PFSK-1 (cell line): ENCODE data around the gene BRF1.

ENCODE experiments used
- FOXP2 ChIP-seq: optimal IDR thresholded peaks from 2 replicates; pipeline ENCODE3; 2011; ENCODE audit warnings: borderline replicate concordance, control low read depth, inconsistent platforms; ENCODE audit not compliant: insufficient read depth; ENCODE audit errors: extremely low read length, extremely low read depth
- POLR2AphosphoS5 ChIP-seq: IDR thresholded peaks from 2 replicates; pipeline ENCODE4 v1.6.1; 2012; ENCODE audit warnings: low read depth, mild to moderate bottlenecking, control low read depth, low read length, moderate library complexity
- SIN3A ChIP-seq: IDR thresholded peaks from 2 replicates; pipeline ENCODE4 v1.6.1; 2012; ENCODE audit warnings: mild to moderate bottlenecking, low read length, moderate library complexity, borderline replicate concordance; ENCODE audit not compliant: insufficient read depth
- TAF1 ChIP-seq: IDR thresholded peaks from 2 replicates; pipeline ENCODE4 v1.6.1; 2012; ENCODE audit warnings: low read length, control low read depth, borderline replicate concordance; ENCODE audit not compliant: insufficient read depth
- TF ChIP-seq, protein P1 (sequence below), 2 experiments: IDR thresholded peaks; 2 replicates each; pipeline versions ENCODE4 v1.6.1 to v1.8.0; 2011 to 2012; ENCODE audit warnings: low read depth in 2 of 2, low read length in 2 of 2, control low read depth in 1 of 2, inconsistent platforms in 1 of 2, mild to moderate bottlenecking in 1 of 2, moderate library complexity in 1 of 2; ENCODE audit not compliant: insufficient read depth in 1 of 2

BRF1 gene

DNA sequence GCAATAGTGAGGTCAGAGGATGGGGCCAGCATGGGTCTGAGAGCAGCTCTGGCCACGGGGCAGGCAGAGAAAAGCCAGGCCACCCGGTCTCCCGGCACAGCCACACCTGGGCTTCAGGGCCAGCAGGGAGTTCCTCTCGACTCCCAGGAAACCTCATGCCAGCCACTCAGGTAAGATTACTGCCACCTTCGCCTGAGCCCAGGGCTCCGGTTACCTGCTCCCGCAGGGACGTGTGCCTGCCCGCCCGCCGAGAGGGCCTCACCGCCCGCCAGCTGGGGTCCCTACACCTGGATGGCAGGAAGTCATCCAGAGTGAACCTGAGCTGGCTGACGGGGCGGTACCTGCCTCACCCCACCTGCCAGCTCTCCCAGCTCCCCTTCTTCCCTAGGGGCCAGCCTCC lies 139.5 kb downstream of the BRF1 start:
- no peak for TF ChIP-seq SIN3A
- TF ChIP-seq, protein P1, sequence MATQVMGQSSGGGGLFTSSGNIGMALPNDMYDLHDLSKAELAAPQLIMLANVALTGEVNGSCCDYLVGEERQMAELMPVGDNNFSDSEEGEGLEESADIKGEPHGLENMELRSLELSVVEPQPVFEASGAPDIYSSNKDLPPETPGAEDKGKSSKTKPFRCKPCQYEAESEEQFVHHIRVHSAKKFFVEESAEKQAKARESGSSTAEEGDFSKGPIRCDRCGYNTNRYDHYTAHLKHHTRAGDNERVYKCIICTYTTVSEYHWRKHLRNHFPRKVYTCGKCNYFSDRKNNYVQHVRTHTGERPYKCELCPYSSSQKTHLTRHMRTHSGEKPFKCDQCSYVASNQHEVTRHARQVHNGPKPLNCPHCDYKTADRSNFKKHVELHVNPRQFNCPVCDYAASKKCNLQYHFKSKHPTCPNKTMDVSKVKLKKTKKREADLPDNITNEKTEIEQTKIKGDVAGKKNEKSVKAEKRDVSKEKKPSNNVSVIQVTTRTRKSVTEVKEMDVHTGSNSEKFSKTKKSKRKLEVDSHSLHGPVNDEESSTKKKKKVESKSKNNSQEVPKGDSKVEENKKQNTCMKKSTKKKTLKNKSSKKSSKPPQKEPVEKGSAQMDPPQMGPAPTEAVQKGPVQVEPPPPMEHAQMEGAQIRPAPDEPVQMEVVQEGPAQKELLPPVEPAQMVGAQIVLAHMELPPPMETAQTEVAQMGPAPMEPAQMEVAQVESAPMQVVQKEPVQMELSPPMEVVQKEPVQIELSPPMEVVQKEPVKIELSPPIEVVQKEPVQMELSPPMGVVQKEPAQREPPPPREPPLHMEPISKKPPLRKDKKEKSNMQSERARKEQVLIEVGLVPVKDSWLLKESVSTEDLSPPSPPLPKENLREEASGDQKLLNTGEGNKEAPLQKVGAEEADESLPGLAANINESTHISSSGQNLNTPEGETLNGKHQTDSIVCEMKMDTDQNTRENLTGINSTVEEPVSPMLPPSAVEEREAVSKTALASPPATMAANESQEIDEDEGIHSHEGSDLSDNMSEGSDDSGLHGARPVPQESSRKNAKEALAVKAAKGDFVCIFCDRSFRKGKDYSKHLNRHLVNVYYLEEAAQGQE (IDR thresholded peaks at IDR 0.05; ENCODE audit: insufficient read depth in 1 of 2, low read depth in 2 of 2, low read length in 2 of 2): no peak
- TF ChIP-seq TAF1: no peak
- TF ChIP-seq FOXP2: no peak
- TF ChIP-seq POLR2AphosphoS5: no peak

DNA sequence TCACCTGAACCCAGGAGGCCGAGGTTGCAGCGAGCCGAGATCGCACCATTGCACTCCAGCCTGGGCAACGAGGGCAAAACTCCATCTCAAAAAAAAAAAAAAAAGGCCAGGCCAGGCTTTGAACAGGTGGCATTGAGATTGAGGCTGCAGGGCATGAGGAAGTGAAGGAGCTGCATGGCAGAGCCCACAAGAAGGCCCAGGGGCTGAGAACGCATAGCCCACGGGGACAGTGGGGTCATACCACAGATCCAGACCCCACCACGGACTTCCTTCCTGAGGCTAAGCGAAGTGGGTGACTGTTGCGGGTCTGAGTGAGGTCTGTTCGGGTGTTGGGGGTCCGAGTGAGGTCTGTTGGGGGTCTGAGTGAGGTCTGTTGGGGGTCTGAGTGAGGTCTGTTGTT lies 140.0 kb downstream of the BRF1 start:
- TF ChIP-seq, protein P1 (IDR thresholded peaks at IDR 0.05; ENCODE audit: insufficient read depth in 1 of 2, low read depth in 2 of 2, low read length in 2 of 2): no peak
- TF ChIP-seq SIN3A: no peak
- TF ChIP-seq TAF1: no peak
- TF ChIP-seq POLR2AphosphoS5: no peak
- TF ChIP-seq FOXP2: no peak

DNA sequence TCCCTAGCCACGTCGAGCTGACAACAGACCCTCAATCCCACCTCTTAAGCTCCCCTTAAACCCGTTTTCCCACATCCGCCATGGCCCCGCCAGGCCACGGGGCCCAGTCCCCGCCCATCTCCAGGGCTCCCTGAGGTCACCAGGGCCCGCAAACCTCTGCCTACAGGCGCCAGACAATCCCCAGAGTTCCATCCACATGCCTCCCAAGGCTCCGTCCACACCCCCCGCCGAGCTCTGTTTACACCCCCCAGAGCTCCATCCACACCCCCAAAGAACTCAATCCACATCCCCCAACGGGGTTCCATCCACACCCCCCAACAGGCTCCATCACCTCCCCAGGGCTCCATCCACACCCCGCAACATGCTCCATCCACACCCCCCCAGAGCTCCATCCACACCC lies 141.5 kb downstream of the BRF1 start:
- TF ChIP-seq TAF1: no peak
- no peak for TF ChIP-seq FOXP2
- TF ChIP-seq, protein P1 (IDR thresholded peaks at IDR 0.05; ENCODE audit: insufficient read depth in 1 of 2, low read depth in 2 of 2, low read length in 2 of 2): no peak
- no peak for TF ChIP-seq SIN3A
- no peak for TF ChIP-seq POLR2AphosphoS5
